Ovary (tissue), 3 donors: ENCODE data around the gene HK1.

Experiments
- CTCF ChIP-seq, 3 donors: fragments of 450-650 bp in 2 of 3; fragments of 200-600 bp in 1 of 3; IDR thresholded peaks; one replicate each; pipeline versions ENCODE4 v1.5.1 to v1.8.0; 2016 to 2022; ENCODE audit warnings: antibody characterized with exemption in 3 of 3, mild to moderate bottlenecking in 1 of 3
- EP300 ChIP-seq: sonication (generic); formaldehyde crosslinking; IDR thresholded peaks from one replicate; pipeline ENCODE4 v1.6.1; 2017; ENCODE audit warnings: antibody characterized with exemption
- donor health status: DM: no; HTN: no; CAD: no.

GRCh38 chr10:69254877-69255276, 23.4 kb upstream of the HK1 start:
- TF ChIP-seq EP300 (no peak), CTCF (IDR thresholded peaks at IDR 0.05) (no peak)
